Activated naive CD4-positive, alpha-beta T cell treated with anti-CD3 and anti-CD28 coated beads, Interleukin-2, amount 10 ng/mL, durations not matched to agents 7 days and 5 days (primary cell): ENCODE results near the gene SLC25A39.

Source experiments
- CTCF ChIA-PET: fragments of 350-600 bp; sonication (Branson Sonifier 250); formaldehyde crosslinking; loops from one replicate; lab custom pipeline; 2021; ENCODE audit warnings: antibody characterized with exemption; lab: Charles Lee
- DNase-seq: peaks from one replicate; pipeline ENCODE4 v3.0.0-alpha.2; 2020
- H3K27ac Mint-ChIP-seq: one replicate; pipeline ENCODE4 v1.8.0; 2021; ENCODE audit warnings: mild to moderate bottlenecking, moderate library complexity, mixed read lengths
- H3K27me3 Mint-ChIP-seq: one replicate; pipeline ENCODE4 v1.8.0; 2021; ENCODE audit warnings: mild to moderate bottlenecking, mixed read lengths
- H3K36me3 Mint-ChIP-seq: one replicate; pipeline ENCODE4 v1.8.0; 2021; ENCODE audit warnings: mixed read lengths
- H3K4me1 Mint-ChIP-seq: one replicate; pipeline ENCODE4 v1.8.0; 2021; ENCODE audit warnings: mixed read lengths
- H3K4me3 Mint-ChIP-seq: one replicate; pipeline ENCODE4 v1.8.0; 2021; ENCODE audit warnings: mild to moderate bottlenecking, moderate library complexity, mixed read lengths
- H3K9me3 Mint-ChIP-seq: one replicate; pipeline ENCODE4 v1.8.0; 2021; ENCODE audit warnings: mixed read lengths

The SLC25A39 gene

DNA sequence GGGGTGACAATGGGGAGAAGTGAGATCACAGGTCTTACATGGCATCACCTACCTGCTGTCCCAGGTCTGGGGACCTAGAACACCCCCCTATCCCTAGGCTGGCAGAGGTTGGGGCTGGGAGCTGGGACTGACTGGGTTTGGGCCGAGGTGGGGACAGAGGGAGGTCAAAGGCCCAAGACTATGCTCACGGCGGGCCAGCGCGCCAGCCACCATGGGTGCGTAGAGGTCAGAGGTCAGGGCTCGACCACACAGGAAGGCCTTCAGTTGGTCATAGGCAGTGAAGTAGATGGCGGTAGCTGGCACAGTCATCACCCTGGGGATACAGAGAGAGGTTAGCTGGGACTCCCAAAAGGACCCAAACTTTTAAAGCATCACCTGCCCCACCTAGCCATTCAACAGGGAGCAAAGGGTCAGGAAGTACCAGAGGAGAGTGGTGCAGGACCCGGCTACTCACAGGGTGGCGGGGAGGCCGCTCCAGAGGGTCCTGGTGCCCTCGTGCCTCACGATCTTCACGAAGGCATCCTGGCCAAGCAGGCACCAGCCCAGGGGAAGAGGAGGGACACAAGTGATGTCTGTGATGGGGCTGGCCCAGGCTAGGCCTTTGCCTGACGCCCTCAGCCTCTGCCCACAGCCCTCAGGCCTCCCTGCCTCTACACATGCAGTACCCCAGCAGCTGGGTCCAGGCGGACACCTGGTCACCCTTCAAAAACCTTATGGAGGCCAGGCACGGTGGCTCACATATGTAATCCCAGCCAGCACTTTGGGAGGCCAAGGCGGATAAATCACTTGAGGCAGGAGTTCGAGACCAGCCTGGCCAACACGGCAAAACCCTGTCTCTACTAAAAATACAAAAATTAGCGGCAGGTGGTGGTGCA is 3.1 kb downstream of the SLC25A39 start:
- DNase-seq: no peak
- H3K9me3 Mint-ChIP-seq: no peaks in the 10 kb centered on the region
- peaks cover 6% of the 10 kb centered on the region for H3K36me3 Mint-ChIP-seq
- no peak overlapping the region for H3K27ac Mint-ChIP-seq
- peaks cover 20% of the 10 kb centered on the region for H3K27me3 Mint-ChIP-seq
- H3K4me3 Mint-ChIP-seq: no peak overlapping the region
- H3K4me1 Mint-ChIP-seq: peaks cover 25% of the 10 kb centered on the region
- CTCF ChIA-PET: interaction anchor here (0.8 to 4.6 kb wide), 4 partner anchors 9 to 112 kb away, joined by 4 to 30 read pairs (median 9); no protein-coding TSS in a partner anchor

DNA sequence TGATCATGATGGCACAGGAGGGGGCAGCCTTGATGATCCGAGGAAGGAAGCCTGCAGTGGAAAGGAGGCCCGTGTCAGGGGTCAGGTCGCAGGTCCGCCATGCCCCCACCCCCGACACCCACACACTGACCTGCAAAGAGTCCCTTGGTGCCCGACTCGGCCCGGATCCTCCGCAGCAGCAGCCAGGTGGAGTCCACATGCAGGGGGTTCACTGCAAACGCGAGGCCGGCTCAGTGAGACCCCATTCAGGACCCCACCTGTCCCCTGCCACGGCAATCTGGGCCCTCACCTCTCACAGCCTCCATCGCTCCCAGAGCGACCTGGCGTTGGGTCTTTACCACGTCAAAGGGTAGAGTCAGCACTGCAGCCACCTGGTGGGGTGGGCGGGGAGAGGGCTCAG is 4.6 kb downstream of the SLC25A39 start:
- H3K36me3 Mint-ChIP-seq: peaks cover 6% of the 10 kb centered on the region
- CTCF ChIA-PET: interaction anchor here (1.9 to 4.6 kb wide), 3 partner anchors 10 to 110 kb away, joined by 7 to 30 read pairs (median 11); no protein-coding TSS in a partner anchor

DNA sequence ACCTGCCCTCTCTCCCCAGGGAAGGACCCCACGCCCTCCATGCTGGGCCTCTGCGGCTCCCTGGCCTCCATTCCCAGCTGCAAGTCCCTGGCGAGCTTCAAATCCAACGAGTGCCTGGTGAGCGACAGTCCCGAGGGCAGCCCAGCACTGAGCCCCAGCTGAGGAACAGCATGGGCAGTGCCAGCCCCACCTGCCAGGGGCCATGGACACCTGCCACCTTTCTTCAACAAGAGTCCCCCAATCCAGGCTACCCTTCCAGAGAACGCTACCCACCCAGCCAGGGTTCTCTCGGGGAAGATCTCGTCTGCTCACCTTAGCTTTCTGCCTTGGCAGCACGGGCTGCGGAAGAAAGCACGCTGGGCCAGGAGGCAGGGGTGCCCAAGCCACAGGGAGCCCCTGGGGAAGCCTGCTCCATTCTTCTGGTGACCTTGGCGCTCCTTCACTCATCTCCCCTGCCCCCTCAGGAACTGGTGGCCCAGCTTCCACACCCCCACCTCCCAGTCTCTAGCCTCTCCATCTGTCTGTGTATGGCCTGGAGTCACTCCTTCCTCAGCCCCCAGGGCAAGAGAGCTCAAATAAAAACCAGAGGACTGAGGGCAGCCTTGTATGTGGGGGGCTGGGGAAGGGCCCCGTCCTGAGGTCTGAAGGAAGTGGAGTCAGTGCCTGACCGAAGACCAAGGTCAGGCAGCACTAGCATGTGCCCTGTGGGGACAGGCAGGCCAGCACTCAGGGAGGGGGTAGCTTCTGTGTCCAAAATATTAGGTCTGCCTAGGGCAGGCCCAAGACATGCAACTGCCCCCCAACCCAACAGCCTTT is 6.3 kb downstream of the SLC25A39 start:
- no peak for DNase-seq
- H3K4me3 Mint-ChIP-seq: no peak overlapping the region

More for the DNA sequence above, 4.6 kb downstream of the SLC25A39 start:
- no peaks in the 10 kb centered on the region for H3K9me3 Mint-ChIP-seq
- peaks cover 31% of the 10 kb centered on the region for H3K4me1 Mint-ChIP-seq
- H3K4me3 Mint-ChIP-seq: no peak overlapping the region
- H3K27ac Mint-ChIP-seq: no peak overlapping the region
- DNase-seq: no peak
- H3K27me3 Mint-ChIP-seq: peaks cover 34% of the 10 kb centered on the region

DNA sequence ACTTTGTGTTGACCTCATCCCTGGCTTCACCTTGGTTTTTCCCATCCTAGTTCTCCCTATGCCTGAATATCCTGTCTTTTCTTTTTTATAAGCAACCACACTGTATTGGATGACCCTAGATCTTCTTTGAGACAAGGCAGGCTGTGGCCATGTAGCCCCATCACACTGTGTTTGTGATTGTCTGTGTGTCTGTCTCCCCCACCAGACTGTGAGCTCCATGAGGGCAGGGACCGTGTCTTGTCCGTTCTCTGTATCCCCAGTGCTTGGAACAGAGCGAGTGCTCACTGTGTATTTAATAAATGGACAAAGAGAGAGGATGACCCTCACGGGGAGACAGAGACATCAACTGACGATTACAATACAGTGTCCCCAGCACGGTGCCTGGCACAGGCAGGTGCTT is 7.1 kb downstream of the SLC25A39 start:
- H3K36me3 Mint-ChIP-seq: peaks cover 6% of the 10 kb centered on the region
- H3K4me1 Mint-ChIP-seq: peaks cover 20% of the 10 kb centered on the region
- H3K9me3 Mint-ChIP-seq: no peaks in the 10 kb centered on the region
- no peak for DNase-seq
- H3K4me3 Mint-ChIP-seq: no peak overlapping the region
- H3K27ac Mint-ChIP-seq: no peak overlapping the region
- H3K27me3 Mint-ChIP-seq: peaks cover 57% of the 10 kb centered on the region
- CTCF ChIA-PET: interaction anchor here (1.0 to 3.5 kb wide), 2 partner anchors 13 to 108 kb away, joined by 4 to 17 read pairs; no protein-coding TSS in a partner anchor

More for the DNA sequence above, 6.3 kb downstream of the SLC25A39 start:
- H3K36me3 Mint-ChIP-seq: peaks cover 6% of the 10 kb centered on the region
- peaks cover 52% of the 10 kb centered on the region for H3K27me3 Mint-ChIP-seq
- H3K27ac Mint-ChIP-seq: peak overlapping the region; percentile 3
- CTCF ChIA-PET: interaction anchor here (1.0 to 3.5 kb wide), 2 partner anchors 13 to 108 kb away, joined by 4 to 17 read pairs; no protein-coding TSS in a partner anchor
- H3K9me3 Mint-ChIP-seq: no peaks in the 10 kb centered on the region
- peaks cover 25% of the 10 kb centered on the region for H3K4me1 Mint-ChIP-seq

DNA sequence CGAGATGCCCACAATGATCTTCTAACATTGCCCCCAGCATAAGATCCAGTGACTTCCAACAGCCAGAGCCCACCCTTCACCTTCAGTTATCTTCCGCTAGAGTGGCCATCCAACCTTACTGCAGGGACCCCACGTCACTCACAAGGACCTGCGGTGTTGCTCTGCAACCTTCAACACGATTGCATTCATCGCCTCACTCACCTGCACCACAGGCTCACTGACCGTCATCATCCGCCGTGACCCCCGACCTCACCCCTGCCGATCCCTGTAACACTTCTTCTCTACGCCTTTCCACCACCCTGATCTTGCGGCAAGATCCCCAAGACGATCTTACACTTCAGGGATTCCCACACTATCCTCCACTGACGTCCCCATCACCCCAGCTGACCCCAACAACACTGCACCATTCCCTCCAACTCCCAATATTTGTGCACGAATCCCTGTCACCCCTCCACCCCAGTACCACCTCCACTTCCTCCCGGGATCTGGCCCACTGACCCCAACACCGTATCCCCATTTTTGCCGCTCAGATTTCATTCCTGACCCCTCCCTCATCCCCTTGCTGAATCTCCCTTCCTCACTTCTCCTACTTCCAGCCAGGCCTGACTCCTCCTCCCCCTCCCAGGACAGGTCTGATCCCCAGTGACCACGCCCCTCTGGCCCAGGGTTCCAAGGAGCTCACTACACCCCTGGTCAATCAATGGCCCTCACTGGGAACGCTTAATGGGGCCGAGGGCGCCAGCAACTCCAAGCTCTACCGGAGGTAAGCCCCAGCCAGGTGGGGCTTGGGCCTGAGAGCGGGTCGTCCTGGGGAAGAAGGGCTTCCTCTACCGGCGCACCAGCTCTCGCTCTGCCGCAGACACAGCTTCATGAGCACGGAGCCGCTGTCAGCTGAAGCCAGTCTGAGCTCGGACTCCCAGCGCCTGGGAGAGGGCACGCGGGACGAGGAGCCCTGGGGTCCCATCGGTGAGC is 8.6 kb downstream of the SLC25A39 start:
- H3K4me3 Mint-ChIP-seq: peak overlapping the region; percentile 55
- no peak overlapping the region for H3K27ac Mint-ChIP-seq
- peaks cover 13% of the 10 kb centered on the region for H3K4me1 Mint-ChIP-seq
- CTCF ChIA-PET: interaction anchor here (0.7 to 3.5 kb wide), 4 partner anchors 14 to 337 kb away, joined by 3 to 17 read pairs (median 3); no protein-coding TSS in a partner anchor
- peaks cover 6% of the 10 kb centered on the region for H3K36me3 Mint-ChIP-seq
- H3K9me3 Mint-ChIP-seq: no peaks in the 10 kb centered on the region
- peaks cover 70% of the 10 kb centered on the region for H3K27me3 Mint-ChIP-seq
- no peak for DNase-seq

DNA sequence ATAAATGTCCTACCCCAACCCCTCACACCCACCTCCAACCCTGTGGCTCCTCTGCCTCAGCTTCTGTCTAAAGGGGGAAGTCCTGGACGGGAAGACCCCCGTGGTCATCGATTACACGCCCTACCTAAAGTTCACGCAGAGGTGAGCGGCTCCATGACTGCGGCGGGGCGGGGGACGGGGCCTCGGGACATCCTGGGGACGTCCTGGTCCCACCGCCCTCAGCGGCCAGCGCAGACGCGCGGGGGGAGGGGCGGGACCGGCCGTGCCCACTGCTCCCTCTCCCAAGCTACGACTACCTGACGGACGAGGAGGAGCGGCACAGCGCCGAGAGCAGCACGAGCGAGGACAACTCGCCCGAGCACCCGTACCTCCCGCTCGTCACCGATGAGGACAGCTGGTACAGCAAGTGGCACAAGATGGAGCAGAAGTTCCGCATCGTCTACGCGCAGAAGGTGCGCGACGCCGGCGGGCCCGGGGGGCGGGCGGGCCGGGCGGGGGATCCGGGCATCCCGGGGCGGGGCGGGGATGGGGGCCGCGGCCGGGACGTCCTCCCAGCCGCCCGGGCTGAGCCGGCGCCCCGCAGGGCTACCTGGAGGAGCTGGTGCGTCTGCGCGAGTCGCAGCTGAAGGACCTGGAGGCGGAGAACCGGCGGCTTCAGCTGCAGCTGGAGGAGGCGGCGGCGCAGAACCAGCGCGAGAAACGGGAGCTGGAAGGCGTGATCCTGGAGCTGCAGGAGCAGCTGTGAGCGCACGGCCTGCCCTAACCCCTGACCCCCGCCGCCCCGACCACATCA is 9.6 kb downstream of the SLC25A39 start:
- peaks cover 13% of the 10 kb centered on the region for H3K4me1 Mint-ChIP-seq
- peak overlapping the region; percentile 55 for H3K4me3 Mint-ChIP-seq
- DNase-seq: peak; percentile 67
- CTCF ChIA-PET: no interaction called here
- H3K27ac Mint-ChIP-seq: no peak overlapping the region
- H3K9me3 Mint-ChIP-seq: no peaks in the 10 kb centered on the region
- H3K27me3 Mint-ChIP-seq: peaks cover 80% of the 10 kb centered on the region
- H3K36me3 Mint-ChIP-seq: peaks cover 6% of the 10 kb centered on the region

DNA sequence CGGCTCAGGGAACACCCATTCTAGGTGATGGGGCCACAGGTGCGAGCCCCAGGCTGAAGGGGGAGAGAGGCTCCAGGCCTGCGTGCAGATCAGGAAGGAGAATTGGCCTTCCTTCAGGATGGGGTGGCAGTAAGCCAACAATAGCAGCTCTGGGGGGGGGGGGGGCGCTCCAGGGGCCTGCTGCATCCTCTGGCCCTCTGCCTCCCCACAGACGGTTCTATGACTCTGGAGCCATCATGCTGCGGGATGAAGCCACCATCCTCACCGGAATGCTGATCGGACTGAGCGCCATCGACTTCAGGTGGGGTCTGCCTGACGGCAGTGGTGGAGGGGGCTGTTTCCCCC is 10.1 kb downstream of the SLC25A39 start:
- H3K27me3 Mint-ChIP-seq: peaks cover 85% of the 10 kb centered on the region
- H3K4me3 Mint-ChIP-seq: peak overlapping the region; percentile 55
- peaks cover 4% of the 10 kb centered on the region for H3K36me3 Mint-ChIP-seq
- no peaks in the 10 kb centered on the region for H3K9me3 Mint-ChIP-seq
- peaks cover 17% of the 10 kb centered on the region for H3K4me1 Mint-ChIP-seq
- no peak for DNase-seq
- H3K27ac Mint-ChIP-seq: no peak overlapping the region
- CTCF ChIA-PET: no interaction called here

DNA sequence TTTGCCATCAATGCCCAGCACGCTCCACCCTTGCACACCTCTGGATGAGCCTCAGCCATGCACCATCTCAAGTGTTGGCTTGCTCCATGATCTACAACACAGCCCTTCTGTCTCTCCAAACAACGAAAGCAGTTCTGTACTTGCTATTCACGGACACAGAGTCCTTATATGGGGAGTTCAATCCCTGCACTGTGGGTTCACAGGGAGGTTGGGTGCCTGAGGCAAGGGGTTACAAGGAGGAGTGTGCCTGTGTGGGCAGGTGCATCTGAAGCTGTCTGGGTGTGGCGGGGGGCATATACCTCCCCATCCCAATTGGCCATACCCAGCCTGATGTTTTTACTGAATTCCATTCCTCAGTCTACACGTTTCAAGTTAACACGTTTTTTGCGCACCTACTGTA is 10.6 kb downstream of the SLC25A39 start:
- Mint-ChIP-seq H3K4me3 (peak overlapping the region; percentile 55), H3K36me3 (no peaks in the 10 kb centered on the region)

DNA sequence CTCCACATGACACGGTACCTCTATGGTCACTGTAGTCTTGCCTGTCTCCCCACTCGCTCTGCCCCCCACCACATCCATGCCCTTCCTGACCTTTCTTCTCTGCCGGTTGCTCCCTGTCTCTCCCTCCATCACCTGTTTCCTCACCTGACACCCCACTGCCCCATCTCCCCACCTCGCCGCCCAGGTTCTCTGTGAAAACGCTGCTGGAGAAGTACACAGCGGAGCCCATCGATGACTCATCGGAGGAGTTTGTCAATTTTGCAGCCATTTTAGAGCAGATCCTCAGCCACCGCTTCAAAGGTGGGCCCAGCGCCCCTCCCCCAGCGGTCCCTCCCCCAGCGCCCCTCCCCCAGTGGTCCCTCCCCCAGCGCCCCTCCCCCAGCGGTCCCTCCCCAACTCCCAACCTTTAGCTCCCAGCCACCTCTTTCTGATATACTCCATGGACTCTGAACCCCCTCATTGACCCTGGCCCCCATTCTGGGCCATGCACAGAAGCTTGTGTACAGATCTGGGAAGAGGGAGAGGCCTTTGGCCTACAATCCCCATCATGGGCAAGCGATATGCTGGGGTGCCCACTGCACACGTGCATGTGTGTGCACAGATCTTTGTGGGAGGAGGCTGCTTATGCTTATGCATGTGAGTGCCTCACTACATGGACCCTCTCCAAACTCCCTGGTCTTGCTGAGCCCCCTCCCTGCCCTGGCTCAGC is 12.1 kb downstream of the SLC25A39 start:
- Mint-ChIP-seq H3K27me3 (peaks cover 96% of the 10 kb centered on the region), H3K36me3 (no peaks in the 10 kb centered on the region), H3K9me3 (no peaks in the 10 kb centered on the region), H3K4me3 (no peak overlapping the region), H3K27ac (no peak overlapping the region), H3K4me1 (peaks cover 26% of the 10 kb centered on the region)
- DNase-seq: no peak
- CTCF ChIA-PET: interaction anchor here (0.9 kb wide), 1 partner anchor 37 kb away, joined by 3 read pairs; no protein-coding TSS in a partner anchor

More for the DNA sequence above, 10.6 kb downstream of the SLC25A39 start:
- H3K27me3 Mint-ChIP-seq: peaks cover 90% of the 10 kb centered on the region
- DNase-seq: no peak
- H3K9me3 Mint-ChIP-seq: no peaks in the 10 kb centered on the region
- H3K4me1 Mint-ChIP-seq: peaks cover 20% of the 10 kb centered on the region
- H3K27ac Mint-ChIP-seq: no peak overlapping the region
- CTCF ChIA-PET: no interaction called here

DNA sequence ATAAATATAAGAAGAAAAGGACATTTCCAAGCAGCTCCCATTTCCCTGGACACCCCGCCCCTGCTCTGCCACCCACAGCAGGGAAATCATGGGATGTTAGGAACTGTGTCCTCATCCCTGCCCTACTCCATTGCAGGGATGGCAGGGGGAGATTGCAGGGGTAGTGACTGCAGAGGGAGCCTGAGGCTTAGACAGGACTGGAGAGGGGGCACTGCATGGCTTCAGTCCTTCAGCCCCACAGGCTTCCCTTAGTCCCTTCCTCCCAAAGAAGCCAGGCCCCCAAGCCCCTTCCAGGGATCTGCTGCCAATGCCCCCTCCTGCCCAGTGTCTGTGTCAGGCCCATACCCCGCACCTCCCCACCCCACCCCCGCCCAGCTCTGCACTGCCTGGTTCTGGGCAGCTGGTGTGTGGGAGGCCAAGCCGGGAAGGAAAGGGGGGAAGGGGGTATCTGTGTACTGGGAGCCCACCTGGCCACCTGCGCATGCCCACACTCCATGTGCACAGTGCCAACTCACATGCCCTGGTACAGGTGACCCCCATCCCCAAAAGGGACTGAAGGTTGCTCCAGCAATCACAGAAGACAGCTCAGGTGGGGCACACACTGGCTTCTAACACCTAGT is 13.0 kb downstream of the SLC25A39 start:
- Mint-ChIP-seq H3K4me1 (peaks cover 30% of the 10 kb centered on the region), H3K36me3 (no peaks in the 10 kb centered on the region), H3K27me3 (peaks cover 96% of the 10 kb centered on the region), H3K9me3 (no peaks in the 10 kb centered on the region), H3K27ac (no peak overlapping the region), H3K4me3 (no peak overlapping the region)
- no peak for DNase-seq
- CTCF ChIA-PET: interaction anchor here (0.7 kb wide), 1 partner anchor 102 kb away, joined by 3 read pairs; no protein-coding TSS in a partner anchor

DNA sequence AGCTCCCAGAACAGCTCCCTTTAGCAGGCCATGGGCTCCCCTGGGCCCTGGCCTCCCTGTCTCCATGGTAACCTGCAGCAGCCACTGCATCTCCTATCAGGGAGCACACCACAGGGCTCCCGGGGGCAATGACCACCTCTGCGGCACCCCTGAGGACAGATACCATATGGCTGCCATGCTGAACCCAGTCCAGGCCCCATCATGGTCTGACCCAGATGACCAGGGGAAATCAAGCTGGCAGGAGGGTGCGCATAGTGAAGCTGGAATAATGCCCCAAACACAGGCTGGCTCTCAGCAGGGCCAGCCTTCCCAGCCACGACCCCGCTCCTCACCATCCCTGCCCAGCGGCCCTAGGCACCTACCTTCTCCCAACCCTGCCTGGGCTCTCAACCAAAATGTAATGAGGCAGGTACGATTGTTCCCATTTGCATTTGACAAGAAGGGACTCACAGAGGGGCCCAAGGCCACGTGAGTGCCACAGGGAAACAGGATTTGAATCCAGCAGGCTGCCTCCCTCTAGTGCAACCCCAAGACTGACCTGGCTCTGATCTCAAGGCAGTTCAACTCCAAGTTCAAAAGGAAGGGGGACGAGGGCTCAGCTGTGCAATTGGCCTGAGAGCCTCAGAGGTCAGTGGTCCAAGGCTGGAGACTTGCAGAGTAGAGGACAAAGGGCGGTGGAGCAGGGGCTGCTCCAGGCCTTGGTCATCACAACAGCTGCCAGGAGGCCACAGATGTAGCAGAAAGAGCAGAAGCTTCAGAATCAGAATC is 13.8 kb downstream of the SLC25A39 start:
- Mint-ChIP-seq H3K4me1 (peaks cover 24% of the 10 kb centered on the region), H3K27ac (no peak overlapping the region), H3K36me3 (no peaks in the 10 kb centered on the region), H3K27me3 (peaks cover 94% of the 10 kb centered on the region), H3K4me3 (no peak overlapping the region), H3K9me3 (no peaks in the 10 kb centered on the region)
- CTCF ChIA-PET: interaction anchor here (0.7 kb wide), 1 partner anchor 101 kb away, joined by 3 read pairs; no protein-coding TSS in a partner anchor
- no peak for DNase-seq
